Stomach (tissue), 4 donors: ENCODE results near the gene WBP2.

ENCODE experiments used
- CTCF ChIP-seq, 7 experiments: fragments of 450-650 bp in 4 of 7; fragments of 200-600 bp in 3 of 7; sonication (generic) in 3 of 7; IDR thresholded peaks; one replicate each; pipeline ENCODE4 v1.5.1; 2016 to 2019; ENCODE audit warnings: antibody characterized with exemption in 7 of 7, control low read depth in 2 of 7, mild to moderate bottlenecking in 1 of 7
- EP300 ChIP-seq: sonication (generic); formaldehyde crosslinking; IDR thresholded peaks from one replicate; pipeline ENCODE4 v1.6.1; 2017; ENCODE audit warnings: antibody characterized with exemption

DNA sequence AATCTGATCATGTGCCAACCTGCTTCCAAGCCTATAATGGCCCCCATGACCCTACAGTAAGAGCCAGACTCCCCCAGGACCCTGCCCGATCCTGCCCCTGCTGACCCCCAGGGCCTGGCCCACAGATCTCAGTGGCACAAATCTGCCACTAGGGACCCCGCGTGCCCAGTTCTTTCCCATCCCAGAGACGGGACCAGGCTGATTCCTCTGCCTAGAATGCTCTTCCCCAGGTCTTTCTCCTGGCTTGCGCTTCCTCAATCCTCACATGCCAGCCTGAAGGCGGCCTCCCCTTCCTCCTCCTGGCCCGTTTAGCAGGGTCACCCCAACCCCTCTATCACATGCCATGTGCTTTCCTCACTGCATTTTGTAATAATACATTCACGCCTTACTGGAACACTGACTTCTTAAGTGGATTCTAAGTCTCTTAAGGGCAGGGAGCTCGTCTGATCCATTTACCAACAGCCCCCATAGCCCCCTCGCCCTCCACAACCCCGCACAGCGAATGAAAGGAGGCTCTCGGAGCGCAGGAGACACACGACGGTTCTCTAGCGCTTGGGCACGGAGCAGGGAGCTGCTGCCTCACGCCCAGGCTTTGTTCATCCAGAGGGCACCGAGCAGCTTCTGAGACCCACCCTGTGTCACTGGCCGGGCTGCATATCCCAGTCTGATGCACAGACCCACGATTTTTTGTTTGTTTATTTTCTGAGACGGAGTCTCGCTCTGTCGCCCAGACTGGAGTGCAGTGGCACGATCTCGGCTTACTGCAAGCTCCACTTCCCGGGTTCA, 40.4 kb upstream of the WBP2 start:
- TF ChIP-seq CTCF (IDR thresholded peaks at IDR 0.05) (peak in 2 of 7 experiments; percentile 5 to 19), EP300 (no peak)
